Measurements from ENCODE around the gene PIK3AP1.

DNA sequence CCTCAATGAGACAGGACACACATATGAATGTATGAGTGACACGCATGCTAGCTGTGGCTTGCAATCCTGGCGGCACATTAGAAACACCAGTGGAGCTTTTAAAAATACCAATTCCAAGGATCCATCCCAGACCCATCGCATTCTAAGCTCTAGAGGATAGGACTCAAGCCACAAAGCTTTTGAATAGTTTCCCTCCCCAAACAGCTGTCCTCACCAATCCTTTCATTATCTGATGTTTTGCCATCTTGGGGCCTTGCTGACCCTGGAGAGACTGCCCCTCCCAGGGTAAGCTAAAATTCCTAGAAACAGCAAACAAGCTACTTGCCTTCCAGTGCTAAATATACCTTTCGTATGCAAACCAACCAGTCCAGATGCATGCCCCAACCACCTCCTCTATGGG, 124.6 kb downstream of the PIK3AP1 start:
- TF ChIP-seq, protein P1, sequence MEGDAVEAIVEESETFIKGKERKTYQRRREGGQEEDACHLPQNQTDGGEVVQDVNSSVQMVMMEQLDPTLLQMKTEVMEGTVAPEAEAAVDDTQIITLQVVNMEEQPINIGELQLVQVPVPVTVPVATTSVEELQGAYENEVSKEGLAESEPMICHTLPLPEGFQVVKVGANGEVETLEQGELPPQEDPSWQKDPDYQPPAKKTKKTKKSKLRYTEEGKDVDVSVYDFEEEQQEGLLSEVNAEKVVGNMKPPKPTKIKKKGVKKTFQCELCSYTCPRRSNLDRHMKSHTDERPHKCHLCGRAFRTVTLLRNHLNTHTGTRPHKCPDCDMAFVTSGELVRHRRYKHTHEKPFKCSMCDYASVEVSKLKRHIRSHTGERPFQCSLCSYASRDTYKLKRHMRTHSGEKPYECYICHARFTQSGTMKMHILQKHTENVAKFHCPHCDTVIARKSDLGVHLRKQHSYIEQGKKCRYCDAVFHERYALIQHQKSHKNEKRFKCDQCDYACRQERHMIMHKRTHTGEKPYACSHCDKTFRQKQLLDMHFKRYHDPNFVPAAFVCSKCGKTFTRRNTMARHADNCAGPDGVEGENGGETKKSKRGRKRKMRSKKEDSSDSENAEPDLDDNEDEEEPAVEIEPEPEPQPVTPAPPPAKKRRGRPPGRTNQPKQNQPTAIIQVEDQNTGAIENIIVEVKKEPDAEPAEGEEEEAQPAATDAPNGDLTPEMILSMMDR (IDR thresholded peaks at IDR 0.05): no peak
- TF ChIP-seq POLR2AphosphoS5 (IDR thresholded peaks at IDR 0.05): no peak
- no peak for TF ChIP-seq POLR2A (IDR thresholded peaks at IDR 0.05)

Measured in prostate gland (tissue), 2 donors.